Measurements from ENCODE around the gene VAMP2.

VAMP2 gene

DNA sequence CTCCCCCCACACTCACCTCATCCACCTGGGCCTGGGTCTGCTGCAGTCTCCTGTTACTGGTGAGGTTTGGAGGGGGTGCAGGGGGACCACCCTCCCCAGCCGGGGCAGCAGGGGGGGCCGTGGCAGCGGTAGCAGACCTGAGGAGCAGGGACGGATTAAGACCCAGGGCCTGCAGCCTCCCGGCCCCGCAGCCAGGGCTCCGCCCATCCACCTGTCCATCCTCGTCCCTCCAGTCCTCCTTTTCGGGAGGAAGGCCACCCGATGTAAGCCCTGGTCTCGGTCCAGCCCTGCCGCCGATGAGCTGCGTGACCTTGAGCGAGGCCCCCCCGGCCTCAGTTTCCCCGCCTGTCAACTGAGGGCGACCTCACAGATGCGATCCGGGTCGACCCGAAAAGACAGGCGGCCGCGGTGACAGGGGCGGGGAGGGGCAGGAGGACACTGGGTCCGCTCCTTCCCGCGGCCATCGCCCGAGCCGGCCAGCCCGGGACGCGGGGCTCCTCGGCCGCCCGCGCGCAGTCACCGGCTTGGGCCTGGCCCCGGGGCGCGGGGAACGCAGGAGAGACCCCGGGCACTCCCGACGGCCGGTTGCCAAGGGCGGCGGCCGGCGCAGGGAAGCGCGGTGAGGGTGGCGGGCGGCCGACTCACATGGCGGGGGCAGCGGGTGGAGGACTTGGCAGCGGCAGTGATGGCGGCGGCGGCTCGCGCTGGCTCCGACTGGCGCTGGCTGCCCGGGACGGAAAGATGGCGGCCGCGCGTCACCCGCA is at the start of gene VAMP2:
VAMP2 (minus strand) TSS at position 716 of the 764 bp plus-strand sequence; CDS start at position 647, 69 bp downstream.
- peak; percentile 79 for DNase-seq

- no peak for DNase-seq
These were observed 48.2 kb upstream of the VAMP2 start for GRCh38 chr17:8210761-8211458.

DNA sequence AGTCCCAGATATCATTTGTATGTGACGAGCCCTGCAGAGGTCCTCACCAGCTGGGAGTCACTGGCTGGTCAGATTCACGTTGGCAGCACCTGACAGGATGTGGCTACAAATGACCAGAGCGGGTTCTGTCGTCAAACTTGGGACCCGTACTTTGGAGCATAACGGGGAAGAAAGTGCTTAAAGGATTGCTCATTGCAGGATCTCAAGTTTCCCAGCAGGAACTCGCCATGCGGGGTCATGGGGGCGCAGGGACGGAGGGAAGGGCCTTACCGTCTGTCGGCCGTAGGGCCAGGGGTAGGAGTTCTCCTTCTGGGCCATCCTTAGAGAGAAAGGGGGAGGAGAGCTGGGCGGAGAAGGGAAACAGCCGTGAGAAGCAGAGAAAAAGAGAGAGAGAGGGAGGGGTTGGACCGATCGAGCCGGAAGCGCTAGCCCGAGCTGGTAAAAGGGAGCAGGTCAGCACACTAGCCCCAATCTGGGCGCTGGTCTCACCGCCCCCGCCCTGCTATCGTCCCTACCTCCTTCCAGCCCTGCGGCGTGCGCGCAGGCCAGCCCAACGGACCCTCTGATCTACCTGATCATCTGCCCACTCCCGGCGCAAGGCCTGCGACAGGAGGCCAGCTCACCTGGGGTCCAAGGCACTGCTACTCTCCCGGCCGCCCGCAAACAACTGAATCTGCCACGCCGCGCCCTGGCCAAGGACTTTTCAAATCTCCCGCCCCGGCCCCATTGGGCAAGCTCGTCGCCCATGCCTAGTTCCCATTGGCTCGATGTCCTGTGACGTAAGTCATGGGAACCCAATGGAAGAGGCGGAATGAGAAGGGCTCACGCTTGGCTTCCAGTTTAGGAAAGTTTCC is 47.4 kb upstream of the VAMP2 start, which contains the start of gene AURKB:
AURKB (minus strand) TSS at position 669 of the 854 bp plus-strand sequence; CDS start at position 318, 351 bp downstream.
- peak; percentile 84 for DNase-seq

- no peak for DNase-seq
These were observed 43.8 kb upstream of the VAMP2 start for GRCh38 chr17:8206536-8206935.

GRCh38 chr17:8204761-8205555 is 42.2 kb upstream of the VAMP2 start:
- DNase-seq: no peak

DNA sequence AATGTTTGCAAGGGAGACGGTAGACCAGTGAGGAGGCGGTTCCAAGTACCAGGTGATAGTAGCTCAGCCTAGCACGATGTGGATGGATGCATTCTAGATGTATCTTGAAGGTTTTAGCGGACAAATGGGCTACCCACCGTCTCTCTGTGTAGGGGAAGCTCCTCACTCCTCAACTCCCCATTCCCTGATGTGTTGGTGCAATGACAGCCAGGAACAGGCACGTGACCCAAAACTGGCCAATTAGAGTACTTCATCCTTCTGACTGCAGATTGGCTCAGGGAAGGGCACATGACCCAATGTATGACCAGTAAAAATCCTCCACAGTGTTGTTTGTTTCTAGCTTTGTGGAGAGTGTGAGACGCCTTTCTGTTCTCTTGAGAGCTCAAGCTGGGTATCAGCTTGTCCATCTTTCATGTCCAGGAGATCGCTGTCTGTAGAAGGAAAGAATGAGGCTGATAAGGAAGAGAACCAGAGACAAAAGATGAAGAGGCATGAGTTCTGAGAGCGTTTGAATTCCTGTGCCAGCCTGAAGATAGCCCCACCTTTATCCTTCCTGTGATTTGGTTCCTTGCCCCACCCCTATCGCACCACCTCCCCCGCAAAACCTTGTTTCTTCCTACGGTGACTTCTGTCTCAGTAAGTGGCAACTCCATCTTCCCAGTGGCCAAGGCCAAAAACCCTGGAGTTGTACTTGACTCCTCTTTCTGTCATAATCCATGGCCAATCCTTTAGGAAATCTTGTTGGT is 29.5 kb upstream of the VAMP2 start:
- peak; percentile 30 for DNase-seq

GRCh38 chr17:8190506-8190905 is 27.8 kb upstream of the VAMP2 start:
- DNase-seq: no peak

DNA sequence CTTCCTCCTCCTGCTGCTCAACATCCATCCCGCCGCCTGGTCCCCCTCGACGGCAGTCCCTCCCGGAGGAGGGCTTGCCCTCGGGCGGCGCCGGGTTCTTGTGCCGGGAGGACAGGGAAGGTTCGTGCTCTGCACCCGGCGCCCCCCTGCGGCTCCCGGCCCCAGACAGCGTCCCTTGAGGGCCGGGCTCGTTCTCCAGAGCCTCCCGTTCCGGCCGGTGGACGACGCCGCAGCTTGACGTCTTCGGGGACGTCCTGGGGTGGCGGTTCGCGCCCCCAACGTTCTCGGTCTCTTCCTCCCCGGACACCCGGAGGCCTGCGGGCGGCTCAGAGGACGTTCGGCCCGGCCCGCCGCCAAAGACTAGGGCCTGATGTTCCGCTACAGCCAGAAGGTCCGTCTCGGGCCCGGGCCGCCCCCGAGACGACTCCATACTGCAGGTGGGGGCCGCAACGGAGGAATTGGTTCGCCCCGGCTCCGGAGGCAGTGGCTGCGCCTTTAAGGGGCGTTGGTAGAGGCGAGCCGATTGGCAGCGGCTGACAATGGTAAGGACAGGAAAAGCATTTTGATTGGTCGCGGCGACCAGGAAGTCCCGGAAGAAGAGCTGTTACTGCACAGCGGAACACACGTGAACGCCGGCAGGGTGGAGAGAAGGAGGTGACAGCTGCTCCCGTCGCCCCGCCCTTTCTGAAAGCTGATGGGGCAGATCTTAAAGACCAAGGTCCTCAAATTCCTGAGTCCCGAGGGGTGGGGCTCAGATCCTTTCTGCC is 27.1 kb upstream of the VAMP2 start, which contains the start of gene BORCS6:
BORCS6 (minus strand) TSS at position 470 of the 767 bp plus-strand sequence; CDS start at position 430, 40 bp downstream.
- DNase-seq: peak; percentile 90

- DNase-seq: no peak
These were observed 26.4 kb upstream of the VAMP2 start for GRCh38 chr17:8189041-8189710.

DNA sequence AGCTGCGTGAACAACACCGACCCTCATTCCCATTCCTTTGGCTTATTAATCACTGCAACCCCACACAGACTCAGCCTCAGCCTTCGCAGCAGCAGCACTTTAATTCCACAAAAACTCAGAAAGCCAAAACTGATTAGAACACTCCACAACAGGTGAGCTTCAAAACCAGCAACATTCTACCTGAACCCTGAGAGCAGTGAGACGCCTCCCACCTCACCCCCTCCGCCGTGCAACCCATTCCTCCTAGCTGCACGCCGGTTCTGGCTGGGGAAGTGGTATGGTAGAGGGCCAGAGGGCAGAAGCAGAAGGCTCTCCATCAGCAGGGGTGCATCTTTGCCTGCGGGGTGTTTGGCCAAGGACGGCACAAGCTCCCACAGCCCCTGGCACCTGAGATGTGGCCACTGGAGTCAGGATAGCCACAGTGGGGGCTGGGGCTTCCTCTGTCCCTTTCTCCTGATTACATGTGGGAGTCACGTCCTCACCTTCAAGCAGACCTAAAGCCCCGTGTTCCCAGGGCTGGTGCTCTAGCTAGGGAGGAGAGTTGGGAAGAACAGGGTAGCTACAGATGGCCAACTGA is 25.6 kb upstream of the VAMP2 start:
- DNase-seq: no peak

GRCh38 chr17:8187517-8188262 is 24.9 kb upstream of the VAMP2 start:
- peak; percentile 71 for DNase-seq

DNA sequence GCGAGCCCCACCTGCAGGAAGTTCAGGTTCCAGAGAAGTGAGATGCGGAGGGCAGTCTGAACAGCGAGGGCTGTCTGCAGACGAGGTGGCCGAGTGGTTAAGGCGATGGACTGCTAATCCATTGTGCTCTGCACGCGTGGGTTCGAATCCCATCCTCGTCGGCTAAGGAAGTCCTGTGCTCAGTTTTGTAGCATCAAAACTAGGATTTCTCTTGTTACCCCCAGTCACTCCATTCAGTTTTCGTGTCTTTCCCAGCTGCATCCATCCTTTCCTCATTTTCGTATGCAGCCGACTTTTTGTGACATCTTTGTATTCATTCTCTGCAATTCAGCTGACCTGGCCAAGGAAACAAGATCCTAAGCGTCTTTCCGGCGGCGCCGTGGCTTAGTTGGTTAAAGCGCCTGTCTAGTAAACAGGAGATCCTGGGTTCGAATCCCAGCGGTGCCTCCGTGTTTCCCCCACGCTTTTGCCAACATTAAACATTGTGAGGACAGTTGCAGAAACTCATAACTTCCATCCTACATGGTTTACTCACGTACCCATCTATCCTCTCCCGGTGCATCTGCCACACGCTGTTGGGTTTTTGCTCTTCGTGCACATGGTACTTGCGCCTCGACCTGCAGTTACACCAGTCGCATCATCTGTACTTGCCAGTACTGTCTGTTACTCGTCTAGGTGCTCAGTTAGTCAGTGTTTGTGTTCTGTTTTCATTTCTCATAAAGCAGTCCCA is 24.2 kb upstream of the VAMP2 start:
- DNase-seq: peak; percentile 81

DNA sequence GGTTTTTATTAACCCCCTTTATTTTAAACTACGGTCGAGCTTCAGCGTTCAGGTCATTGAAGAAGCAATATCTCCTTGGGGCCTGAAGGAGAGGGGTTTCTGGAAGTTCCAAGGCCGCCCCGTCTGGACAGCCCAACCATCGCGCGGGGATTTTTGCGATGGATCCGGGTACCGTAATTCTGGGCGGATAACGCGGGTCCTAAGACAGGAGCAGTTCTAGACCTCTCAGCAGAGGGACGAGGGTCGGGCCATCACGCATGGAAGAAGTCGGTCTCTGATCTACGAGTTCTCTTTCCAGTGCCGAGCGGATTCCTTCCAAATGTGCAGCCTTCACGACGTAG is 23.7 kb upstream of the VAMP2 start:
- DNase-seq: no peak

DNA sequence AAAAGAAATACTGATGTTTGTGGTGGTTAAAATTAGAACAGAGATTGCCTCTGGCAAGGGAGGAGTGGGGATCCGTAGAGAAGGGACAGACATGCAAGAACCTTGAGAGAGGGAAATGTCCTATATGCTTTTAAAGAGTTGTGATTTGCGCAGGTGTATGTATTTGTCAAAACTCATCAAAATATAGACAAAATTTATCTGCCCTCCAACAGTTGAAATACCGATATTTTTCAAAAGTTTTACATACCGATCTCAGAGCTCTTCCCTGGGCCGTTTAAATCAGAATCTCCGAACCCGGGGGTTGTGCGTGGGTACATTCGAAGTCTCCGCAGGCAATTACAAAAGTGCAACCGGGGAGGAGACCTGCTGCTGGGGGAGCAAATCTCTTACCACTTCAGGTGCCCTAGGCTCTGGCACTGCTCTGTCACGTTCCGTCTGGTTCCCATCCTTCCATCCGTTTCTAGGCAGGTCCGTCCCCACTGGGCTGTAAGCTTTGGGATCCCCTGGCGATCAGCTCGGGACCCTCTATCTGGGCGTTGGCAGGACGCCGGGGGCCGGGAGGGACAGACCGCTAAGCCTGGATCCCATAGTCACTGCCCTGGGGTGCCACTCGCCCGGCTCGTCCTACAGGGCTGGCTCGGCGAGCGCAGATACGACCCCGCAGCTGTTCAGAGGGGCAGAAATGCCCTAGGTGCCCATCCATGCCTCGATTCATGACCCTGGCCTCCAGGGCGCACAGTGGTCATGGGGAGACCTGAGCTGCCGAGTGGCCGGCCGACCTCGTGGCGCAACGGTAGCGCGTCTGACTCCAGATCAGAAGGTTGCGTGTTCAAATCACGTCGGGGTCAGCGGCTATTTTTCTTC is 23.1 kb upstream of the VAMP2 start:
- DNase-seq: peak; percentile 80

DNA sequence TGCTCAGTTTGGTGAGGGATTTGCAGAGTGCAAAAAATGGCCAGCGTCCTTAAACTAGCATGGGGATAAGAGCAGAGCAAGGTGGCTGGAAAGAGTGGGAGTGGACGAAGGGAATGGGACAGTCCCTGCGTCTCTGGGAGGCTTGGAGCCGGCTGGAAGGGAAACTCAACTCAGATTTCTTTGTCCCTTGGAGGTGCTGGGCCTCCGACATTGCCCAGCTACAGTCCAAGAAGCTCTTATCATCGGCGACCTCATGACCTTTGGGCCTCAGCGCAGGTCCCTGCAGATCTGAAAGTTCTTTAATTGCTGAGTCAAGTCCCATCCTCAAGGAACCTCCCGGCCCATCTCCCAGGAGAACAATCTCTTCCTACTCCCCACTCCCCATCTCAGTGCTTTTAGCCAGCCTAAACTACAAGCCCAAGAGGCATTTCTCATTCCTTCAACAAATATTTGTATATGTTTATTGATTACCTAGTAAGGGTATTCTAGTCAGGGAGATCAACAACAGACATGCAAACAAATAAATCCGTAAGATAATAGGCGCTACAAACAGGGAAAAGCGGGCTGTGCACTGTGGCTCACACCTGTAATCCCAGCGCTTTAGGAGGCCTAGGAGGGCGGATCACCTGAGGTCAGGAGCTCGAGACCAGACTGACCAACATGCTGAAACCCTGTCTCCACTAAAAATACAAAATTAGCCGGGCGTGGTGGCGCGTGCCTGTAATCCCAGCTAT is 14.4 kb upstream of the VAMP2 start:
- DNase-seq: no peak

- peak; percentile 81 for DNase-seq
These were observed 13.6 kb upstream of the VAMP2 start, which contains the start of gene TMEM107 for GRCh38 chr17:8176197-8176940. TSS of gene TMEM107 (minus strand) at chr17:8176380. CDS start at chr17:8176286, 94 bp downstream.

All from activated effector memory CD4-positive, alpha-beta T cell treated with Interleukin-2 at 50 U/mL for 16 hours (primary cell).